Measurements from ENCODE around the gene CCDC177.
A peak's percentile ranks its signal among the peaks of the same experiment; 100 is the strongest.
"Not testable (repeated sequence)": the region's sequence is repeated elsewhere in the genome, so short reads cannot be mapped to it uniquely, and the experiment has no call there.

Gene CCDC177

DNA sequence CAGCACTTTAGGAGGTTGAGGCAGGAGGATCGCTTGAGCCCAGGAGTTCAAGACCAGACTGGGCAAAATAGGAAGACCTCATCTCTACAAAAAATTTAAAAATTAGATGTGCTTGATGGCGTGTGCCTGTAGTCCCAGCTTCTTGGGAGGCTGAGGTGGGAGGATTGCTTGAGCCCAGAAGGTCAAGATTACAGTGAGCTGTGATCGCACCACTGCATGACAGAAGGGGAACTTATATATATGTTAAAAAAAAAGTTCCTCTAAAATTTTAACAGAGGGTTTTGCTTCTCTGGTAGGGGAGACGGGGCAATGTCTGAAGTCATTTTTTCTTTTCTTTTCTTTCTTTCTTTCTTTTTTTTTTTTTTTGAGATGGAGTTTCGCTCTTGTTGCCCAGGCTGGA, 24.8 kb upstream of the CCDC177 start:
- not testable (repeated sequence) for DNase-seq

DNA sequence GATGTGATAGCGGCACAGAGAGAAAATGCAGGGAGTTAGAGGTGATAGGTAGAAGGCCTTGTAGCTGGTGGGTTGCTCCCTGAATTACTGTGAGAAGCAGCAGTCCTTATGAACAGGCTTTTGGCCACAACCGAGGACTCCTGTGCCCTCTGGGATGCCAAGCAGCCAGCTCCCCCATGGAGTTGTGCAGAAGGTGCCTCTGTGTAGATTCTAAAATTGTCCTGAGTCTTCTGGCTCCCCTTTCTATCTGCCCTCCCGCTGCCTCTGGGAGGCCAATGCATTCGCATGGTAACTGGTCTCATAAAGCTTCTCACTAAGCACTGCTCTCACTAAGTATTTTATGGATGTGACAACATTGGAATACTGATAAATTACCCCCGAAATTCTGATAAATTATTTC, 20.7 kb upstream of the CCDC177 start:
- DNase-seq: no peak

DNA sequence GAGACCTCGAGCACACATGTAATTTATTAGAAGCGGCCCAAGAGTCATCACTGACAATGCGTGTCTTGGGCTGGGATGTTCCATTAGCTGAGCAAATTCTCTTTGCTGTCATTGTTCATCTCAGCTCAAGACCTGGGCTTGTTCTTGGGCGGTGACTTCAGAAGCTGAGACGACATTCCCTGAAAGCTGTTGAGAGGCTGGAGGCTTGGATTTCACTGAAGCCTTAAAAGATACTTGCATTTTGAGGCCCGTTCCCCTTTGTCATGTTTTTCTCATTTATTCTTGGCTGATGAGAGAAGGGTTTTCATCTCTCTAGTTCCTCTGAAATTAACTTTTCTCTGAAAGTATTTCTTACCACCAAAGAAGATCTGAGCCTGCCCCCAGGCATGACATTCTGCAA, 20.2 kb upstream of the CCDC177 start:
- no peak for DNase-seq

DNA sequence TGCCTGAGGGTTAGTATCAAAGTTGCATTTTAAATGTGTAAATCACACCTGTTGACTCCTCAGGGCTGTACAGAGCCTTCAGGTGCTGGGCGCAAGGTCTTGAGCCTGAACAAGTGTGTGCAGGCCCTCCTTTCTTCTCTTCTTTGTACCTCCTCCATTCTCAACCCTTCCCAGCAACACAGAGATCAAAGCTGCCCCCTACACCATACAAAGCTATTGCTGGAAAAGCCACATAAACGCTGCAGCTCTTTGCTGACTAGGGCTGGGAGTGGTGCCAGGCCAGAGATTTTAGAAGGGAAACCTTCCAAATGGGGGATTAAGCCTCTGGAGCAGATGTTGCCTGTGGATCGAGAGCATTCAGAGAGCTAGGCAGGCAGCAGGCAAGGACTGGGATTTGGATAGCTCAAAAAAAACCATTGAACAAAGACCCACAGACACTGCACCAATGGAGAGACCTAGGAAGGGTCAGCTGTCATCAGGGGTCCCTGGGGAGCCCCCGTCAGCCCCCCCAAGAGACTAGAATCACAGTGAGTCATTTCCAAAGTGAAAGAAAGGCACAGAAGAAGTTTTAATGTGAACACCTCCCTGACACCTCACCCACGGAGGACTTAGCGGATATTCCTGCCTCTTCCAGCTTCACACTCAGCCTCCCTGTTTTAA, 18.5 kb upstream of the CCDC177 start:
- no peak for DNase-seq

DNA sequence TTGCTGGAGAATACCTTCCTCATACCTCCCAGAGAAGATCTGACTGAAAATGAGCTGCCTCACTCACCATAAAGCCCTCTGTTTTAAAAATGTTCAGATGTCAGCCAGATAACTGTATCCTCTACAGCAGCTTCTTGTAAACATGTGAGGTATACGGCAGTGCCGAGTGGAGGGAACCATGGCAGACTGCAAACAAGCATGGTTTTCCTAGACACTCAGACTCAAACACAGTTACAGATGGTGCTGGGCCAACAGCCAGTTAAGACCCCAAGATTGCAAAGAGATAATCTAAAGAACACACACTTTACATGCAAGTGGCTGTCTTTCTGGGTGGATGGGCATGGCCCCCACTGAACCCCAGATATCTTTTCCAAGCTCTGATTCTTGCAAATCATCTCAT, 16.6 kb upstream of the CCDC177 start:
- no peak for DNase-seq

DNA sequence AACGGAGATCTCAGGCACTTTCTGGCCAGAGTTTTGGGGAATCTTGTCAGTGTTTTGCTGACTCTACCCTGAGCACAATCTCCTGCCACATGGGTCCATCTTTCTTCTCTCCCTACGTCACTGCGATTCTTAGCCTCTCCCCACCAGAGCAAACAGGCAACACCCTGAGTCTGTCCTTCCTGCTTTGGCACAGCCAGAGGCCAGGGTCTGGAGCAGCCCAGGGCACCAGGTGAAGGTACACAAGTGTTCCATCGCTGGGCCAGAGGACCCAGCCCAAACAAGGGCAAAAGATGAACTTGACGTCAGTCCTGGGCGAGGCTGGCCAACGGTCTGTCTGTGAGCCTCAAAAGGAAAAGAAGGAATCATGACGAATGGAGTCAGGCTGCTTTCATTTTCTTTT, 12.7 kb upstream of the CCDC177 start:
- no peak for DNase-seq

DNA sequence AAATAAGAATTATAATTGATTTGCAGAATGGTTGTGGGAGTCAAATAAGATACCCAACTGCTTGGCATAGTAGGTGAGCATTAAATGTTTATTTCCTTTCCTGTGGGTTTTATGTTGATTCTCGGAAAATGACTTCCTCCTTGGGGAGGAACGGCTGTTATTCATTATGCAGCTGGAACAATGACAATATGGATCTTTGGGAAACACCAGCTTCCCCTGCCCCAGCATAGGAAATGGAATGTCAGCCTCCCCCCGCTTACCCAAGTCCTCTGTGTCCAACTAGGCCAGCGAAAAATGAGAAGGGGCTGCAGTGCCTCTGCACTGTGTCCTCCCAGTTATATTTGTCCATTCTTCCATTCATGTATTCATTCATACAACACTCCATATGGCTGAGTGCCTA, 11.7 kb upstream of the CCDC177 start:
- no peak for DNase-seq

DNA sequence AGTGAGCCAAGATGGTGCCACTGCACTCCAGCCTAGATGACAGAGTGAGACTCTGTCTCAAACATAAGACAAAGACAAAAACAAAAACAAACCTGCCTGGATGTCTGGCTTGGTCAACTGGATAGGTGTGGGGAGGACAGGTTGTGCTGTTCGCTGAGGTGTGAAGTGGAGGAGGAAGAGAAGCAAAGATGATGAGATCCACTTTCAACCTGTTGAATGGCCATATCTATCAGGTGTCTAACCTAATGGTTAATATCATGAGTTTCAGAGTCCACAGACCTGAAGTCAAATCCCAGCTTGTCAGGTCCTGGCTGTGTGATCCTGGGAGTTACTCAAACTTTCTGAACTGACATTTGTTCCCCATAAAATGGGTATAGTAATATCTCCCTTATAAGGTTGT, 9.7 kb upstream of the CCDC177 start:
- no peak for DNase-seq

DNA sequence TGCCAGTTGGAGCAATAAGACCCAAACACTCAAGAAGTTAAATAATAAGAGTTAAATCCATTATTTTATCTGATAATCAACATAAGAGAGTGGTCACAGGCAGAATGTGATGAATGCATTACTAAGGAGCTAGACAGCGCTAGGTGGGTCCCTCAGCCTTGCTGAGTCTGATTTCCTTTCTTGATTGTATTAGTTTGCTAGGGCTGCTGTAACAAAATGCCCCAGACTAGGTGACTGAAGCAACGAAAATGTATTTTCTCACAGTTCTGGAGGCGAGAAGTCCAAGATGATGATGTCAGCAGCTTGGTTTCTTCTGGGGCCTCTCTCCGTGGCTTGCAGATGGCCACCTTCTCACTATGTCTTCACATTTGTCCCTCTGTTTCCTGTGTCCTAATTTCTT, 8.2 kb upstream of the CCDC177 start:
- no peak for DNase-seq

DNA sequence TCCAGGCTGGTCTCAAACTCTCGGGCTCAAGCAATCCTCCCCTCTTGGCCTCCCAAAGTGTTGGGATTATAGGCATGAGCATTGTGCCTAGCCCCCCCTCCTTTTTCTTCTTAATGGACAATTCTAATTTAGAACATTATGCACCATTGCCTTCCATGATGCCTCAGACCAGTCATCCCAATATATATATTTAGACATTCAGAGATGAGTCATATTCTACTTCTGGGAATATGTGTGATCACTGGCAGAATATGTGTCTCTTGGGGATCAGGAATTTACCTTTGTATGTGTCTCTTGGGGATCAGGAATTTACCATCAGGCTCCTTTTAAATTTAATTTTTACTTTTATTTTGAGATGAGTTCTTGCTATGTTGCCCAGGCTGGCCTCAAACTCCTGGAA, 7.5 kb upstream of the CCDC177 start:
- DNase-seq: no peak

DNA sequence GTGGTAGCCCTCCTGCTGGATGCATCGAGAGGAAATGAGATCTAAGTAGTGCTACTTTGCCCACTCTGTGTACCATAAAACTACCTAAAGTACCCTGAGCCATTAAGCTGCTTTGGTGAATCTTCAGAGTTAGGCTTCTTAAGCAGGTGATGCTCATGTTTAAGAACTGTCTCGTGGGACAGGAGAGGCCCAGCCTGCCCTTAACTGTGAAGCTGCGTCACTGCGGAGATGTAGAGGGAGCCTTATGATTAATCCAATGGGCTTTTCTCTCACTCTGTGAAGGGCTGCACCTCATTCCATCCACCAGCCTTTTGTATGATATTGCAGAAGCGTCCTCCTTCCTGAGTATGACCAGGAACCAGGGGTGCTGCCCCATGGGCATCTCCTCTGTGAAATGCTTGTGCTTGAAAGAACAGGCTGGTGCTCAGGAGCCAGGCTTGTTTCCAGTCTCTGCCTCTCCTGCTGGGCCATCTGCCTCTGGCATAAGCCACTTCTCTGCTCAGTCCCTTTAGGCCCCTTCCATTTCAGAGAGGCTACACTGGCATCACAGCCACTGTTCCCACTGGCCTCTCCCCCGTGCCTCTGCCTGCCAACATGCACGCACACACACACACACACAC, 6.8 kb upstream of the CCDC177 start:
- no peak for DNase-seq

DNA sequence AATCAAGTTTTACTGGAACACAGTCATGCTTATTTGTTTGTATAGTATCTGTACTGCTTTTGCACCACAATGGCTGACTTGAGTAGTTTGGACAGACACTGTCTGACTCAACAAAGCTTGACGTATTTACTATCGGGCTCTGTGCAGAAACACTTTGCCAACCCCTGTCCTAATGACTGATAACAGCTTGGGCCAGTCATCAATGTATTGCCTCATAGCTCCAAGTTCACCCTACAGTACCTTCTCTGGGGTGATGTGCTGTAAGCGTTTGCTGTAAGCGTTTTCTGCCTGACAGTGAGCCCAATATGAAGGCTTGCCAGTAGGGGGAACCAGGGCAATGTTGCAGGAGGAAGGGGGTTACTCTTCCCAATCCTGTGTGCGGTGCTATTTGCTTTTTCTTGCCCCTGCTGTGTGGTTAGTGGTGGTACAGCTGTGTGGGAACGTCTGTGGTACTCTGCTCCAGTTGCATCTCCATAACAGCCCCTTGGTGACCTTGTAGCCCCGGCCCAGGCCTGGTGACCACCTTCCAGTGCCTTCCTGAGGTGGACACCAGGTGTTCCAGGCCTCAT, 5.4 kb upstream of the CCDC177 start:
- peak; percentile 37 for DNase-seq

DNA sequence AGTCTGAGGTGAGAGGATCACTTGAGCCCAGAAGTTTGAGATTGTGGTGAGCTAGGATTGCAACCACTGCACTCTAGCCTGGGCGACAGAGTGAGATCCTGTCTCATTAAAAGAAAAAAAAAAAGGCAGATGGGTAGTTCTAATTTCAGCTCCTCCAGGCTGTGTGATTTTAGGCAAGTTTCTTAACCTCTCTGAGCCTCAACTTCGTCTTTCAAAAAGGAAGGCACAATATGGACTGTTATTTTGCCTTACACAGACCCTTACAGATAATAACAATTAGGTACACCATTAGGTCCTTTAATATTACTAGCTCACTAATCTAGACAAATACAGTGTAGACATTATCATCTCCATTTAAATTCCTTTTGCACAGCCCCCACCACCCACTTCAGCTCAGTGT, 4.8 kb upstream of the CCDC177 start:
- DNase-seq: no peak

DNA sequence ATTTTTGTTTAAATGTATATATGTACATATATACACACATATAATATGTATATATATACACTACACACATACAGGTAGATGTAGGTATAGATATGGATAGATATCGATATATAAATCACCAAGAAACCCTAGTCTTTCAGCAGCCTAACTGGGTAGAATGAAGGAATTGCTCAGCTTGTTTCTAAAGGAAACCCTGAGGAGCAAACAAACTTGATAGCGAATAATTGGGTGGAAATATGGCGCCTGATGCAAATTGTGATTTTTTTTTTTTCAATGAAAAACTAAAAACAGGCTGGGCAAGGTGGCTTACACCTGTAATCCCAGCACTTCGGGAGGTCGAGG, 254 bp upstream of the CCDC177 start:
- no peak for DNase-seq

DNA sequence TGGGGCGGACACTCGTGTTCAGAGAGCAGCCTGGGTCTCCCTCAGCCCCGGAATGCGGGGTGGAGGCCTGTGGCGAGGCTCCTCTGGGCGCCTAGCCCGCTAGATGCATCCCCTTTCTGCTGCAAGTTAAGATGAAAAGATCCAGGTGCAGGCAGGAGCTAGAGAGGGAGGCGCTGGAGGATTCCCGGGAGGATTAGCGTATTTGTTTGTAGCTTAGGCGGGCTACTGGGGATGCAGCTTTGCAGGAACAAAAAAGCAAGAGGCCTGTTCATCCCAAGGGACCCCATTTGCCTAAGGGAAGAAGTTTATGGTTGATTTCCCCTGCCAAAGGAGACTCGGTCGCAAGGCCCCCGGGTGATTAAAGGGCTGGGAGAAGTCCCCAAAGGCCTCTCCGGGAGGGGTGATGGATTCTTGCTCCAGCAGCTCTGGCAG, 824 bp downstream of the CCDC177 start:
- DNase-seq: no peak

DNA sequence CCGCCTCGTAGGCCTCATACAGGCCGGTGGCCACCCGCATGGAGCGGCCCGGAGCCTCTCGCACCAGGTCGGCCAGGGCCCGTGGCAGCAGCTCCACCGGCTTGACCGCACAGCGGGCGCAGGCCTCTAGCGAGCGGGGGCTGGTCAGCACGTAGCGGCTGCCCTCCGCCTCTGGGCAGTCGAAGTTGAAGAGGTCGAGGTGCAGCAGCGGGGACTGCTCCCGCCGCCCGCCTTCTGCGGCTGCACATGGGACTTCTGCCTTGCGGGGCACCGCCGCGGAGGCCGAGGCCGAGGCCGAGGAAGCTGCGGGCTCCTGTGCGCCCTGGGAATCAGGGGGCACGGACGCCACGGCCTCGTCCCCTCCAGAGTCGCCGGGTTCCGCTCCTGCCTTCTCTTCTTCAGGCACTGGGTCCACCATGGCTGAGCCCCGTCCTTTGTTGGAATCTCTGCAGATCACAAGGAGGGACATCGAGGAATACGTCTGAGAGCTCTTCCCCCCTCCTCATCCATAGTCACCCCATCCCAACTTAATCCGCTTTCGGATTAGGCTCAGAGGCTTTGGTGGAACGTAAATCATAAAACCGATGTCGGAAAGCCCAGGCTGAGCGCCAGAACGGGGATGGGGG, 1.4 kb downstream of the CCDC177 start:
- no peak for DNase-seq

DNA sequence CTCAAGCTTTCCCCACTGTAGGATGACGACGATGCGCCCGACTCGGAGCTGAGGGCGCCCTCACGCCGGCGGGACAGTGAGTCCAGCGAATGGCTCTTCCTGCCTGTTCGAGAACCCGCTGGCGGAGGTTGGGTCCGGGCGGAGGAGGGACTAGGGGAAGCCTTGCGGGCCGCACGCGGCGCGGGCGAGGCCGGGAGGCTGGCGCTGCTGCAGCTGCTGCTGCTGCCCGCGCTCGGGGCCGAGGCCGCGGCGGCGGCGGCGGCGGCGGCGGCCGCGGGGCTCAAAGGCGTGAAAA, 1.9 kb downstream of the CCDC177 start:
- DNase-seq: no peak

DNA sequence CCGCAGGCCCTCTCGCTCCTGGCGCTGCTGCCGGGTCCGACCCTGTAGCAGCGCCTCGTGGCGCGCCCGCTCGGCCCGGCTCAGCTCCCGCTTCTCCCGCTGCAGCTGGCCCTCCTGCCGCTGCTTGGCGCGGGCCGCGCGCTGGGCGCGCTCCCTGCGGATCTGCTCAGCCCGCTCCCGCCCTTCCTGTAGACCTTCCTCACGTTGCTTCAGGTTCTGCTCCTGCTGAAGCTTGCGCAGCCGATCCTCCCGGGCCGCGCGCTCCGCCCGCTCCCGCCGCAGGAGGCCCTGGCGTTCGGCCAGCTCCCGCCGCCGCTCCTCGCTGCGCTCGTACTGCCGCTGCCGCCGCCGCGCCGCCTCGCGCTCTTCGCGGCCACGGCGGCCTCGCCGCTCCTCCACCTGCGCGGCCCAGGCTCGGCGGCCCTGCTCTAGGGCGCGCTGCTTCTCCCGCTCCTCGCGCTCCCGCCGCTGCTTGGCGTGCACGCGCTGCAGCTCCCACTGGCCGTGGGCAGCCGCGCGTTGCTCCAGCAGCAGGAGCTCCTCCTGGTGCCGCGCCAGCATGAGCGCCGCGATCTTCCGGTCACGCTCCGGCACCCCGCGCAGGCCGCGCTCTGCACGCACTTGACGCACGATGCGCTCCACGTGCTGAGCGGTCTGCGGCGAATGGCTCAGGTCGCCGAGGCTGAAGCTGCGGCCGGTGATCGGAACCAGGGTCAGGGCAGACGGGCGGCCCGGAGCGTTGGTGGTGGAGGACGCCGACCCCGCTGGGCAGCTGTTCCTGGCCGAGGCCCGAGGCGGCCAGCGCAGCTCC, 2.4 kb downstream of the CCDC177 start:
- DNase-seq: no peak

DNA sequence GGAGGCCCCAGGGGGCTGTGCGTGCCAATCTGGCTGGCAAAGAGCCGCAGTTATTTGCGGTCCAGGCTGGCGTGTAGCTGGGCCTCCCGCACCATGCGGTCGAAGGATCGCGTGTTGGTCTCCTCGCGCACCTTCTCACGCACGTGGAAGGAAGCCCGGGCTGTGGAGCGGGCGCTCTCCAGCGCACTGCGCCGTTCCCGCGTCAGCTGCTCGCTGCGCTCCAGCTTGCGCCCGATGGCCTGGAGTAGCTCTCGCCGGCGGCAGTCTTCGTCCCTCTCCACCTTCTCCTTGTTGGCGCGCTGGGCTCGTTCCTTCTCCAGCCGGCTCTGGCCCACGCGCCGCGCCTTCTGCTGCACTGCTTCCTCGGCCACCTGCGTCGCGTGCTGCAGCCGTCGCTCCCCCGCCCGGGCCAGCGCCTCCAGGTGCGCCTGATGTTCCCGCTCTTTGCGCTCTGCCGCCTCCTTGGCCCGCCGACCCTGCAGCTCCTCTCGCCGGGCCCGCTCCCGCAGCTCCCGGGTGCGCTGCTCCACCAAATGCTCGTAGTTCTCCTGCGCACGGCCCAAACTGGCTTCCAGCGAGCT, 3.1 kb downstream of the CCDC177 start:
- no peak for DNase-seq

DNA sequence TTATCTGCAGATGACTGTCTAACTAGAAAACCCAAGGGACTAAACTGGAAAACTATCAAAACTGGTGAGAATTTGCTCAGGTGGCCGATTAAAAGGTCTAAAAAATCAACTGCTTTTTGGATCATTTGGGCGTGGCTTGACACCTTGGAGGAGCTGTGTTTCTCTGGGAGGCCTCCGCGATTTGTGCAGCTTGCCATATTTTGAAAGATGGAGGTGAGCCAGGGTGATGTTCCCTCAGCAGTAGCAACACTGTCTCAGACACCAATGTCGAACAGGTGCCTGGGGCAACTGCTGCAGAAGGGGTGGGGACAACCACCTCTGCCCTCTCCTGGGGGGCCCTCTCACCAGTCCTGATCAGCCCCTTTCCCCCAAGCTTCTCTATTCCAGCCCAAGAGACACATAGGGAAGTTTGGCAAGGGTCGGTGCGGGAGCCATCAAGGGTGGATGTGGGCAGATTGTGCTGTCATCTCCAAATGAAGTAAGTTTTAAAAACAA, 3.8 kb downstream of the CCDC177 start:
- DNase-seq: no peak

DNA sequence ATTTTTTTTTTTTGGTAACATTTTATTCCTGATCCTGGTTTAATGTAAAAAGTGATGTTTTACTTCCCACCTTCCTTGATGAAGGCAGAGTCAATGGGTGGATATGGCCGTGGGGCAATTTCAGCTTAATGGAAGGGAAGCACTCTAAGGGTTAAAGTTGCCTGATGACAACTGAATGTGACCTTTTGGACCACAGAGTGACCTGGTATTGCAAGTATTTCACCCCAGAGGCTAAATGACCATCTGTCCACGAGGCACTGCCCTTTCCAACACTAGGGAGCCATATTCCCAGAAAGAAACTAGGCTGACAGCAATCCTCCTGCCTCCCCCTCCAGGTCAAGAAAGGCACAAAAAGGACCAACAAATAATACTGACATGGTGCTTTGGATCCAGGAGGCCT, 4.8 kb downstream of the CCDC177 start:
- no peak for DNase-seq

DNA sequence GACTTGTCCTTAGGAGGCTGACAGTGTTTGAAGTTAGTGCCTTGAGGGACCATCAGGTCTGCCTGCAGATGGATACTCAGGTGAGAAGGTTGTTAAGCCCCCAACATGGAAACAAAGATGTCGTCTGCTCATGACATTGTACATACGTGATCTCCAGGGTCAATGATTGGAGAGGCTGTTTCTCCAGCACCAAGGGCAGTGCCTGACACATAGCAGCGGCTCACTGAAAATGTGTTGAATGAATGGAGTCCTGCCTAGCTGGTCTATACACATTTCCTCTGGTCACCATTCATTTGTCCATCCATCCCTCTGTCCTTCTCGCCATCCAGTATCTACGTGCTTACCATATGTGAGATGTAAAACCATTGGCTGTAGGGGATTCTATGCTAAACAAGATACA, 7.1 kb downstream of the CCDC177 start:
- DNase-seq: no peak

DNA sequence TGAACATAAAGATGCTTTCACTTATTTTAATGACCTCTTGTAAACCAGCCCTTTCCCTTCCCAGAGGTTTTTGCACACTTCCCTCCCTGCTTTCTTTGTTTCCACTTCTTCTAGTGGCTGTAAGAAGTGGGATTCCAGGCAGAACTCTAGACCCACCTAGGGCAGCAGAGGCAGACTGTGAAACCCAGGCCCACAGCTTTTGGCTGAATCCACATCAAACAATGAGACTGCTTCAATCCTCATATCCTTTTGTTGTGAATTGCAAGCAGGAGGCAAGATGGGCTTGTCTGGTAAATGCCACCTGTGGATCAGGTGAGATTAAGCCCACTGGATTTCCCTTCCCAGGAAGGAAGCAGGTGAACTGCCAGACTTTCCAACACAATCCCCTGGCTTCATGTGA, 12.8 kb downstream of the CCDC177 start:
- no peak for DNase-seq
